ENCODE data around the gene ATP8B4.
"Not testable (repeated sequence)": the region's sequence is repeated elsewhere in the genome, so short reads cannot be mapped to it uniquely, and the experiment has no call there.

The ATP8B4 gene

GRCh38 chr15:50140098-50140497 lies 21.1 kb upstream of the ATP8B4 start:
- Histone ChIP-seq H3K4me1 (ENCODE audit: control insufficient read depth, insufficient read depth, low read length) (no peaks in the 10 kb centered on the region), H3K27me3 (ENCODE audit: control insufficient read depth, insufficient read depth, low read length, poor library complexity, severe bottlenecking) (no peaks in the 10 kb centered on the region), H3K27ac (ENCODE audit: insufficient read depth, low read depth, low read length, poor library complexity, severe bottlenecking) (no peak overlapping the region), H3K36me3 (ENCODE audit: control insufficient read depth, insufficient read depth, low read length) (no peaks in the 10 kb centered on the region), H3K9me3 (ENCODE audit: control insufficient read depth, low read length) (no peaks in the 10 kb centered on the region), H3K4me3 (ENCODE audit: insufficient read depth, low read depth, low read length) (no peak overlapping the region)
- WGBS, 2 experiments: 0% methylated on average over 1 of the region's 1 CpG

GRCh38 chr15:50138391-50138790 lies 19.4 kb upstream of the ATP8B4 start:
- H3K27ac ChIP-seq (ENCODE audit: insufficient read depth, low read depth, low read length, poor library complexity, severe bottlenecking): no peak overlapping the region
- H3K4me3 ChIP-seq (ENCODE audit: insufficient read depth, low read depth, low read length): no peak overlapping the region
- no peaks in the 10 kb centered on the region for H3K36me3 ChIP-seq (ENCODE audit: control insufficient read depth, insufficient read depth, low read length)
- no peaks in the 10 kb centered on the region for H3K27me3 ChIP-seq (ENCODE audit: control insufficient read depth, insufficient read depth, low read length, poor library complexity, severe bottlenecking)
- no peaks in the 10 kb centered on the region for H3K9me3 ChIP-seq (ENCODE audit: control insufficient read depth, low read length)
- H3K4me1 ChIP-seq (ENCODE audit: control insufficient read depth, insufficient read depth, low read length): no peaks in the 10 kb centered on the region

GRCh38 chr15:50137893-50138292 lies 18.9 kb upstream of the ATP8B4 start:
- Histone ChIP-seq H3K4me3 (ENCODE audit: insufficient read depth, low read depth, low read length) (no peak overlapping the region), H3K4me1 (ENCODE audit: control insufficient read depth, insufficient read depth, low read length) (no peaks in the 10 kb centered on the region), H3K36me3 (ENCODE audit: control insufficient read depth, insufficient read depth, low read length) (no peaks in the 10 kb centered on the region), H3K9me3 (ENCODE audit: control insufficient read depth, low read length) (no peaks in the 10 kb centered on the region), H3K27me3 (ENCODE audit: control insufficient read depth, insufficient read depth, low read length, poor library complexity, severe bottlenecking) (no peaks in the 10 kb centered on the region), H3K27ac (ENCODE audit: insufficient read depth, low read depth, low read length, poor library complexity, severe bottlenecking) (no peak overlapping the region)
- WGBS, 2 experiments: 88 to 100% methylated on average over 2 of the region's 2 CpGs

GRCh38 chr15:50137330-50137761 lies 18.3 kb upstream of the ATP8B4 start:
- no peaks in the 10 kb centered on the region for H3K4me1 ChIP-seq (ENCODE audit: control insufficient read depth, insufficient read depth, low read length)
- H3K27ac ChIP-seq (ENCODE audit: insufficient read depth, low read depth, low read length, poor library complexity, severe bottlenecking): no peak overlapping the region
- H3K4me3 ChIP-seq (ENCODE audit: insufficient read depth, low read depth, low read length): no peak overlapping the region
- no peaks in the 10 kb centered on the region for H3K27me3 ChIP-seq (ENCODE audit: control insufficient read depth, insufficient read depth, low read length, poor library complexity, severe bottlenecking)
- H3K9me3 ChIP-seq (ENCODE audit: control insufficient read depth, low read length): no peaks in the 10 kb centered on the region
- no peaks in the 10 kb centered on the region for H3K36me3 ChIP-seq (ENCODE audit: control insufficient read depth, insufficient read depth, low read length)
- WGBS, 2 experiments: 93 to 95% methylated on average over 7 of the region's 7 CpGs

GRCh38 chr15:50135031-50135551 lies 16.1 kb upstream of the ATP8B4 start:
- H3K36me3 ChIP-seq (ENCODE audit: control insufficient read depth, insufficient read depth, low read length): no peaks in the 10 kb centered on the region
- no peaks in the 10 kb centered on the region for H3K9me3 ChIP-seq (ENCODE audit: control insufficient read depth, low read length)
- no peak overlapping the region for H3K4me3 ChIP-seq (ENCODE audit: insufficient read depth, low read depth, low read length)
- H3K4me1 ChIP-seq (ENCODE audit: control insufficient read depth, insufficient read depth, low read length): no peaks in the 10 kb centered on the region
- no peak overlapping the region for H3K27ac ChIP-seq (ENCODE audit: insufficient read depth, low read depth, low read length, poor library complexity, severe bottlenecking)
- 82 to 84% methylated on average over 5 of the region's 5 CpGs for WGBS, 2 experiments
- no peaks in the 10 kb centered on the region for H3K27me3 ChIP-seq (ENCODE audit: control insufficient read depth, insufficient read depth, low read length, poor library complexity, severe bottlenecking)

- Histone ChIP-seq H3K4me3 (ENCODE audit: insufficient read depth, low read depth, low read length) (no peak overlapping the region), H3K4me1 (ENCODE audit: control insufficient read depth, insufficient read depth, low read length) (no peaks in the 10 kb centered on the region), H3K36me3 (ENCODE audit: control insufficient read depth, insufficient read depth, low read length) (no peaks in the 10 kb centered on the region), H3K9me3 (ENCODE audit: control insufficient read depth, low read length) (no peaks in the 10 kb centered on the region), H3K27ac (ENCODE audit: insufficient read depth, low read depth, low read length, poor library complexity, severe bottlenecking) (no peak overlapping the region), H3K27me3 (ENCODE audit: control insufficient read depth, insufficient read depth, low read length, poor library complexity, severe bottlenecking) (no peaks in the 10 kb centered on the region)
- WGBS, 2 experiments: 83 to 87% methylated on average over 1 to 2 of the region's 2 CpGs
Observed at GRCh38 chr15:50134524-50135024, 15.5 kb upstream of the ATP8B4 start.

- WGBS, 2 experiments: 93% methylated on average over 3 of the region's 3 CpGs
- H3K27ac ChIP-seq (ENCODE audit: insufficient read depth, low read depth, low read length, poor library complexity, severe bottlenecking): not testable (repeated sequence)
Observed at GRCh38 chr15:50132251-50132984, 13.4 kb upstream of the ATP8B4 start.

GRCh38 chr15:50131617-50132016 lies 12.6 kb upstream of the ATP8B4 start:
- no CpG with 5 or more reads among the region's 1 CpG for WGBS, 2 experiments
- Histone ChIP-seq H3K27ac (ENCODE audit: insufficient read depth, low read depth, low read length, poor library complexity, severe bottlenecking) (no peak overlapping the region), H3K4me1 (ENCODE audit: control insufficient read depth, insufficient read depth, low read length) (no peaks in the 10 kb centered on the region), H3K36me3 (ENCODE audit: control insufficient read depth, insufficient read depth, low read length) (no peaks in the 10 kb centered on the region), H3K9me3 (ENCODE audit: control insufficient read depth, low read length) (no peaks in the 10 kb centered on the region), H3K4me3 (ENCODE audit: insufficient read depth, low read depth, low read length) (no peak overlapping the region), H3K27me3 (ENCODE audit: control insufficient read depth, insufficient read depth, low read length, poor library complexity, severe bottlenecking) (no peaks in the 10 kb centered on the region)

More at GRCh38 chr15:50132251-50132984, 13.4 kb upstream of the ATP8B4 start:
- not testable (repeated sequence) for H3K4me3 ChIP-seq (ENCODE audit: insufficient read depth, low read depth, low read length); H3K9me3 ChIP-seq (ENCODE audit: control insufficient read depth, low read length); H3K27me3 ChIP-seq (ENCODE audit: control insufficient read depth, insufficient read depth, low read length, poor library complexity, severe bottlenecking); H3K36me3 ChIP-seq (ENCODE audit: control insufficient read depth, insufficient read depth, low read length); H3K4me1 ChIP-seq (ENCODE audit: control insufficient read depth, insufficient read depth, low read length)

GRCh38 chr15:50128266-50128665 lies 9.2 kb upstream of the ATP8B4 start:
- Histone ChIP-seq H3K4me3 (ENCODE audit: insufficient read depth, low read depth, low read length) (no peak overlapping the region), H3K27ac (ENCODE audit: insufficient read depth, low read depth, low read length, poor library complexity, severe bottlenecking) (no peak overlapping the region), H3K36me3 (ENCODE audit: control insufficient read depth, insufficient read depth, low read length) (no peaks in the 10 kb centered on the region), H3K27me3 (ENCODE audit: control insufficient read depth, insufficient read depth, low read length, poor library complexity, severe bottlenecking) (no peaks in the 10 kb centered on the region), H3K4me1 (ENCODE audit: control insufficient read depth, insufficient read depth, low read length) (no peaks in the 10 kb centered on the region), H3K9me3 (ENCODE audit: control insufficient read depth, low read length) (no peaks in the 10 kb centered on the region)

GRCh38 chr15:50127255-50127777 lies 8.3 kb upstream of the ATP8B4 start:
- H3K4me3 ChIP-seq (ENCODE audit: insufficient read depth, low read depth, low read length): no peak overlapping the region
- H3K36me3 ChIP-seq (ENCODE audit: control insufficient read depth, insufficient read depth, low read length): no peaks in the 10 kb centered on the region
- 86 to 94% methylated on average over 4 of the region's 4 CpGs for WGBS, 2 experiments
- H3K27me3 ChIP-seq (ENCODE audit: control insufficient read depth, insufficient read depth, low read length, poor library complexity, severe bottlenecking): no peaks in the 10 kb centered on the region
- no peaks in the 10 kb centered on the region for H3K4me1 ChIP-seq (ENCODE audit: control insufficient read depth, insufficient read depth, low read length)
- no peak overlapping the region for H3K27ac ChIP-seq (ENCODE audit: insufficient read depth, low read depth, low read length, poor library complexity, severe bottlenecking)
- no peaks in the 10 kb centered on the region for H3K9me3 ChIP-seq (ENCODE audit: control insufficient read depth, low read length)
